GM06990 (cell line): Measurements from ENCODE around the gene MYH11.
A peak's percentile ranks its signal among the peaks of the same experiment; 100 is the strongest.
"Not testable (repeated sequence)": the region's sequence is repeated elsewhere in the genome, so short reads cannot be mapped to it uniquely, and the experiment has no call there.

Source experiments
- DNase-seq: peaks from one replicate; pipeline ENCODE4 v3.0.0-alpha.2; 2011; ENCODE audit not compliant: insufficient read length; ENCODE audit errors: extremely low read depth
- H3K27me3 ChIP-seq: replicated peaks from 2 replicates; pipeline ENCODE4 v1.6.0; 2011; ENCODE audit warnings: low read length; ENCODE audit not compliant: control insufficient read depth, insufficient read depth
- H3K36me3 ChIP-seq: 2 replicates; pipeline ENCODE4 v1.5.1; 2011; ENCODE audit warnings: low read length; ENCODE audit not compliant: control insufficient read depth, insufficient read depth
- H3K4me3 ChIP-seq: replicated peaks from 2 replicates; pipeline ENCODE4 v1.5.1; 2011; ENCODE audit warnings: low read depth, mild to moderate bottlenecking, control low read depth, low read length
- TF ChIP-seq, protein P1 (sequence below): IDR thresholded peaks from 2 replicates; pipeline ENCODE4 v1.5.1; 2011; ENCODE audit warnings: low read length, control low read depth, mild to moderate bottlenecking, inconsistent platforms; ENCODE audit not compliant: insufficient read depth, poor library complexity, severe bottlenecking

MYH11 gene

GRCh38 chr16:15855704-15856003 is 1.2 kb downstream of the MYH11 start:
- H3K27me3 ChIP-seq: peaks cover 3% of the 10 kb centered on the region; the same call in 1 of the 2 replicates
- DNase-seq: peak; percentile 44
- TF ChIP-seq, protein P1, sequence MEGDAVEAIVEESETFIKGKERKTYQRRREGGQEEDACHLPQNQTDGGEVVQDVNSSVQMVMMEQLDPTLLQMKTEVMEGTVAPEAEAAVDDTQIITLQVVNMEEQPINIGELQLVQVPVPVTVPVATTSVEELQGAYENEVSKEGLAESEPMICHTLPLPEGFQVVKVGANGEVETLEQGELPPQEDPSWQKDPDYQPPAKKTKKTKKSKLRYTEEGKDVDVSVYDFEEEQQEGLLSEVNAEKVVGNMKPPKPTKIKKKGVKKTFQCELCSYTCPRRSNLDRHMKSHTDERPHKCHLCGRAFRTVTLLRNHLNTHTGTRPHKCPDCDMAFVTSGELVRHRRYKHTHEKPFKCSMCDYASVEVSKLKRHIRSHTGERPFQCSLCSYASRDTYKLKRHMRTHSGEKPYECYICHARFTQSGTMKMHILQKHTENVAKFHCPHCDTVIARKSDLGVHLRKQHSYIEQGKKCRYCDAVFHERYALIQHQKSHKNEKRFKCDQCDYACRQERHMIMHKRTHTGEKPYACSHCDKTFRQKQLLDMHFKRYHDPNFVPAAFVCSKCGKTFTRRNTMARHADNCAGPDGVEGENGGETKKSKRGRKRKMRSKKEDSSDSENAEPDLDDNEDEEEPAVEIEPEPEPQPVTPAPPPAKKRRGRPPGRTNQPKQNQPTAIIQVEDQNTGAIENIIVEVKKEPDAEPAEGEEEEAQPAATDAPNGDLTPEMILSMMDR: no peak
- H3K36me3 ChIP-seq: no peaks in the 10 kb centered on the region
- H3K4me3 ChIP-seq: peak overlapping the region; percentile 52

DNA sequence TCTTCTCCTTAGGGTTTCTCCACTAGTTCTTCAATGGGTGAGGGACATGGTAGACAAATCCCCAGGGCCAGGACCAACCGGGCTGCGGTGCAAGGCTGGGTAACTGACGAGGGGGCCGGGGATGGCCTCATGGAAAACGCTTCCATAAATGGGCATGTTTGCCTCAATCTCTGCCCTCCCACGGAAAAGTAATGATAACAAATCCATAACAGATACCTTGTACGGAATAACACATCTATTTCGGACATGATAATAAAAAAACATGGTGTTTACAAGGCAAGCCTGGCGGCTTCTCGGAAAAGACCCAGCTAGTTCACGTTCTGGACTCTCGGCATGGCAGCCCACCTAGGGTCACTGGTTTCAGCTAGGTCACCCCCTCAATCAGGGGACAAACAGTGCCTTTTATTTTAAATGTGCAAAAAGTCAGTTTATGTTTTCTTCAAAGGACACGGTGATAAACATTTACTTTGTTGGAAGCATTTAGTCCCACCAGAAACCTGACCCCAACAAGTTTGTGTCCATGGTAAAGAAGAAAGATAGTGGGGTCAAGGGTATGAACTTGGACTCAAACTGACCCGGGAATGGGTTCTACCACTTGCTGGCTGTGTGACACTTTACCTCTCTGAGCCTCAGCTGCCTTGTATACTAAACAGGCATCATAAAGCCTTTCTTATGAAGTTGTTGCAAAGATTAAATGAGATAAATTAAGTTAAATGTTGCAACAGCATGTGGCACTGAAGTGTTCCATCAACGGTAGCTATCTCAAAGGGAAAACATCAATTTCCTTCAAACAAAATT is 1.7 kb downstream of the MYH11 start:
- H3K36me3 ChIP-seq: no peaks in the 10 kb centered on the region
- H3K27me3 ChIP-seq: peaks cover 3% of the 10 kb centered on the region; the same call in 1 of the 2 replicates
- TF ChIP-seq, protein P1: no peak
- H3K4me3 ChIP-seq: no peak overlapping the region
- DNase-seq: no peak

- TF ChIP-seq, protein P1: no peak
- no peak for DNase-seq
- H3K36me3 ChIP-seq: no peaks in the 10 kb centered on the region
- H3K27me3 ChIP-seq: peaks cover 3% of the 10 kb centered on the region; the same call in 1 of the 2 replicates
- H3K4me3 ChIP-seq: no peak overlapping the region
These were observed 2.8 kb downstream of the MYH11 start for GRCh38 chr16:15854061-15854460.

GRCh38 chr16:15853021-15853420 is 3.8 kb downstream of the MYH11 start:
- DNase-seq: no peak
- Histone ChIP-seq H3K36me3 (no peaks in the 10 kb centered on the region), H3K27me3 (peaks cover 2% of the 10 kb centered on the region), H3K4me3 (no peak overlapping the region)
- TF ChIP-seq, protein P1: no peak

GRCh38 chr16:15850555-15850954 is 6.3 kb downstream of the MYH11 start:
- H3K36me3 ChIP-seq, H3K4me3 ChIP-seq, H3K27me3 ChIP-seq, DNase-seq: not testable (repeated sequence)

DNA sequence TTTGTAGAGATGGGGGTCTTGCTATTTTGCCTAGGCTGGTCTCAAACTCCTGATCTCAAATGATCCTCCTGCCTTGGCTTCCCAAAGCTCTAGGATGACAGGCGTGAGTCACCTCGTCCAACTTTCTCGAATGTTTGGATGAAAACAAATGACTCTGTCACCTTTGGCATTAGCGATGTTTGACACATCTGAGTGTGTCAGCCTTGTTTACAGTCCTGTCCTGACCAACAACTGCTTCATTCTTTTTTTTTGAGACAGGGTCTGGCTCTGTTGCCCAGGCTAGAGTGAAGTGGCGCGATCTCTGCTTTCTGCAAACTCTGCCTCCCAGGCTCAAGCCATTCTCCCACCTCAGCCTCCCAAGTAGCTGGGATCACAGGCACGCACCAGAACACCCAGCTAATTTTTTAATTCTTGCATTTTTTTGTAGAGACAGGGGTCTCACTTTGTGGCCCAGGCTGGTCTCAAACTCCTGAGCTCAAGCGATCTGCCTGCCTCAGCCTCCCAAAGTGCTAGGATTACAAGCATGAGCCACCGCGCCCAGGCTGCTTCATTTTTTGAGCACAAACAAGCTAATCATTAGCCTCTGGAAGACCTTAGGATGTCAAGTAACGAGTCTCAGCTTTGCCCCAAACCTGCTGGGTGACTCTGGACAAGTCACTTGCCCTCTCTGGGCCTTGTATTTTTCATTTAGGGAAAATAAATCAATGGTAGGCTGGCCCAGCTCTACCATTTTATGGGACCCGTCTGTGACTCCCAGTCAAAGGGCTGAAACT is 7.4 kb downstream of the MYH11 start:
- H3K27me3 ChIP-seq: peaks cover 2% of the 10 kb centered on the region

More for the DNA sequence above, 7.4 kb downstream of the MYH11 start:
- TF ChIP-seq, protein P1: no peak
- no peaks in the 10 kb centered on the region for H3K36me3 ChIP-seq
- no peak overlapping the region for H3K4me3 ChIP-seq
- DNase-seq: no peak
